ENCODE results near the gene TAS2R38.

DNA sequence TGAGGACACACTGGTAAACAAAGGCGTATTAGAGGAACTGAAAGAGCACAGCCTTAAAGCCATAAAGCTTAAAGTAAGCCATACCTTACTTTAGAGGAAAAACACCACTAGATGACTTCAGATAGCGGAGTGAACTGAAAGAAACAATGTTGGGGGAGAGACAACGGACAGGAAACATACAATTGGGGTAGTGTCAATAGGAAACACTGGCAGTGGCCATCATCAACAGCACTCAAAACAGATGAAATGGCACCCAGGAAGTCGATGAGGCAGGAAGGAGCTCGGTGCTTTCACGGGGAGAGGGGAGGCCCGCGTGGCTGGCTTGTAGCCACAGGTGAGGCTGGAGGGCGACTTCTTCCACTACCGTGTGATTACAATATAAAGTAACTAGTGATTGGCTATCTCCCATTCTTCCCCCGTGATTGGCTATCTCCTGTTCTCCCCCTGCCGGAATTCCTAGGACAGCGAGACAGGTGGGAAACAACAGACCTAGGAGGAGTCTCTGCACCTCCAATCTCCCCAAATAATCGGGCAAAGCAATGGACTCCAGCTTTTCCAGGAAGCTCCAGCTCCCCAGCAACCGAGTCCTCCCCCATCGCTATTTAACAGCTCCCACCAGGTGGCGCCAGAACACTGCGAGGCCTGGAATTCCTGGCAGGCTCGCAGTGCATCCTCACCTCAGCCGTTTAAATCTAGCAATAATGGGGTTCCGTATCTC, 2.4 kb upstream of the TAS2R38 start:
- TF ChIP-seq, protein P1, sequence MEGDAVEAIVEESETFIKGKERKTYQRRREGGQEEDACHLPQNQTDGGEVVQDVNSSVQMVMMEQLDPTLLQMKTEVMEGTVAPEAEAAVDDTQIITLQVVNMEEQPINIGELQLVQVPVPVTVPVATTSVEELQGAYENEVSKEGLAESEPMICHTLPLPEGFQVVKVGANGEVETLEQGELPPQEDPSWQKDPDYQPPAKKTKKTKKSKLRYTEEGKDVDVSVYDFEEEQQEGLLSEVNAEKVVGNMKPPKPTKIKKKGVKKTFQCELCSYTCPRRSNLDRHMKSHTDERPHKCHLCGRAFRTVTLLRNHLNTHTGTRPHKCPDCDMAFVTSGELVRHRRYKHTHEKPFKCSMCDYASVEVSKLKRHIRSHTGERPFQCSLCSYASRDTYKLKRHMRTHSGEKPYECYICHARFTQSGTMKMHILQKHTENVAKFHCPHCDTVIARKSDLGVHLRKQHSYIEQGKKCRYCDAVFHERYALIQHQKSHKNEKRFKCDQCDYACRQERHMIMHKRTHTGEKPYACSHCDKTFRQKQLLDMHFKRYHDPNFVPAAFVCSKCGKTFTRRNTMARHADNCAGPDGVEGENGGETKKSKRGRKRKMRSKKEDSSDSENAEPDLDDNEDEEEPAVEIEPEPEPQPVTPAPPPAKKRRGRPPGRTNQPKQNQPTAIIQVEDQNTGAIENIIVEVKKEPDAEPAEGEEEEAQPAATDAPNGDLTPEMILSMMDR (IDR thresholded peaks at IDR 0.05): peak; percentile 100
- no peak for TF ChIP-seq ZFX (IDR thresholded peaks at IDR 0.05; ENCODE audit: borderline replicate concordance)
